Caki2 (cell line): Measurements from ENCODE around the gene SH3PXD2B. TPM values are rescaled to one million over a fixed set of nuclear protein-coding genes. Genes with fewer than 3 reads are reported as not detected.
"Not testable (repeated sequence)": the region's sequence is repeated elsewhere in the genome, so short reads cannot be mapped to it uniquely, and the experiment has no call there.

ENCODE experiments used
- DNase-seq: peaks from one replicate; pipeline ENCODE4 v3.0.0-alpha.2; 2015; ENCODE audit warnings: low read depth
- in situ Hi-C: cut with HindIII; loops from 2 replicates; pipeline ENCODE4 v1.10.0; 2016; ENCODE audit warnings: low sequenced_read_pairs, low pct_unique_long_range_greater_than_20kb, mixed read lengths
- total RNA-seq: library from RNA; depleted of rRNA; stranded (reverse); fragments of >200 nt; shearing (Covaris generic); gene quantifications from 2 replicates; pipeline ENCODE4 v1.2.3, GENCODE V29; 2014; ENCODE audit warnings: low replicate concordance

The SH3PXD2B gene
- total RNA-seq, 1 experiment from 2014 or later, result 25.2 TPM

GRCh38 chr5:172487671-172488070, 33.3 kb upstream of the SH3PXD2B start:
- no peak for DNase-seq
- in situ Hi-C loops, result no loop called here

DNA sequence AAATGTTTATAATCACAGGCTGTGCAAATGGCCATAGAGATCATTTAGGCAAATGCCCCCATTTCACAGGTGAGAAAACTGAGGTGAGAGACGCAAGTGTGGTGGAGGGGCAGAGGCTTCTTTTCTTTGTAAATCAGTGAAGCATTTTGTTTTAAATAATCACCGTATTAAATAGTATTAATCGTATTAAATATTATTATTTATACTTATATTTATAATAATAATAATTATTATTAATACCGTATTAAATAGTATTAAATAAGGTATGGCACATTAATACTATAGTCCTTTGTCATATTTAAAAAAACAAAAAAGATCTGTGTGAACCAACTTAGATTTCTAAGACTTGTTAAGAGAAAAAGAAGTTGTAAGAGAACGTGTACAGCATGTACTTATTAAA, 32.6 kb upstream of the SH3PXD2B start:
- no peak for DNase-seq
- in situ Hi-C loops, result no loop called here

GRCh38 chr5:172486451-172486850, 32.1 kb upstream of the SH3PXD2B start:
- DNase-seq, result no peak
- in situ Hi-C loops, result no loop called here

DNA sequence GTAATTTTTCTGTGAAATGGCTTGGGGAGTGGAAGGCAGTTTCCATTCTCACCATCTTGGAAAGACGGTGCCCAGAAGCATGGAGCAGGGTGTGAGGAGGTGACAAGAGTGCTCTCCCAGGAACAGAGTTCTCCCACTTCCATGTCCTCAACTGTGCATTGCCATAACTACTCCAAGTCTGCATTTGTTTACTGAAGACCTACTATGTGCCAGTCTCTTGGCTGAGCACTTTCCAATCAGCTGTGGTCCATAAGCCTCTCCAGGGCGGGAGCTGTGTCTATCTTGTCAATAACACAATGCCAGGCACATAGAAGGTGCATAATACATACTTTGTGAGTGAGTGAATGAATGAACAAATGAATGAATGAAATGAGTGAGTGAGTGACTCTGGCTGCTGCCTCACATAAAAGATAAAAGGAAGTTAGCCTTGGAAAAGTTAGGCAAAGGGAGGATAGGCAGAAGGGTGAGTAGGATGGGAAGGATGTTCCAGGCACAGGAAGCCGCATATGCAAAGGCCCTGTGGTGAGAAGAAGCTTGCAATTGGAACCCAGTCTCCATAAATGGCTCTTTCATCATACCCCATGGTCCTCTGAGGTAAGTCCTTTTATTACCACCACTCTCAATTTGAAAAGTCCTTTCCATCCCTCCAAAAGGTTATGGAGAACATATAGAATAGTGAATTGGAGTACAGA, 31.3 kb upstream of the SH3PXD2B start:
- DNase-seq, result no peak
- in situ Hi-C loops, result no loop called here

DNA sequence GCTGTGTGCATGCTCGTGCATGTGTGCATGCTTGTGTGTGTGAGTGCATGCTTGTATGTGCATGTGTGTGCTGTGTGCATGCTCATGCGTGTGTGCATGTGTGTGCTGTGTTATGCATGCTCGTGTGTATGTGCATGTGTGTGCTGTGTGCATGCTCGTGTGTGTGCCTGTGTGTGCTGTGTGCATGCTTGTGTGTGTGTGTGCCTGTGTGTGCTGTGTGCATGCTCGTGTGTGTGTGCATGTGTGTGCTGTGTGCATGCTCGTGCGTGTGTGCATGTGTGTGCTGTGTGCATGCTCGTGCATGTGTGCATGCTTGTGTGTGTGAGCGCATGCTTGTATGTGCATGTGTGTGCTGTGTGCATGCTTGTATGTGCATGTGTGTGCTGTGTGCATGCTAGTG, 30.3 kb upstream of the SH3PXD2B start:
- in situ Hi-C loops, result no loop called here
- DNase-seq, result no peak

DNA sequence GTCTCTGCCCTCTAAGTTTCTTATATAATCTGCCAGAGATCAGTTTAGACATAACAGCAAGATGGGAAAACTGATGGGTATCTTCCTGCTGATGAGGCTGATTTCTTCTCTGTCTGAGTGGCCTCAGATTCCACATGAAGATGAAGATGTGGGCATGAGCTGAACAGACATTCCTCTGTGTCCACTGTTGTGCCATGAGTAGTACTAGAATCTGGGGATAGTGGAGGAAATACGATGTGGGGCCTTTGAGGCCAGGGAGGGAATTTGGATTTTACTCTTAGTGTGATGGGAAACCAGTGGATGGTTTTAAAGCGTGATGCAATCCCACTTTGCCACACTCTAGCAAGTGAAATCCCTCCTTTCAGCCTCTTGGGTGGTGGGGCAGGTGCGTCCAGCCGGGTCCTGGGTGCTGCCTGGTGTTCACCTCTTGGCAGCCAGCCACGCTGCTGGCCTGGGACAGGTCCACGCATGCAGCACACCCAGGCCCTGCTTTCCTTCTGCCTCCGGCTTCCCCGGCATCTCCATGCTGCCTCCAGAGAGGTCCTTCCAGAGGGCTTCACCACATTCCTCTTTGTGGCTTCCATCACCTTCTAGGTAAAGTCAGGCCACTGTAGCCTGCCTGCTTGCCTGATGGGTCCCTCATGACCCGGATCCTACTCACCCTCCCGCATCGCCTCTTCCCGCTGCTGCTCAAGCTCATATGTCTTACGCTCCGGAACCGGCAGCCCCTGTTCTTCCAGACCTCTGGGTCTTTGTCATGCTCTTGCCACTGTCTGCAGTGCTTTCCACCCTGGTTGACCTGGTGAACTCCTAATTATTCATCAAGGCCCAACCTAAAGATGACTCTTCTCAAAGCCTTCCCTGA, 28.1 kb upstream of the SH3PXD2B start:
- in situ Hi-C loops, result no loop called here
- no peak for DNase-seq

GRCh38 chr5:172481011-172481800, 26.9 kb upstream of the SH3PXD2B start:
- no peak for DNase-seq
- in situ Hi-C loops, result no loop called here

DNA sequence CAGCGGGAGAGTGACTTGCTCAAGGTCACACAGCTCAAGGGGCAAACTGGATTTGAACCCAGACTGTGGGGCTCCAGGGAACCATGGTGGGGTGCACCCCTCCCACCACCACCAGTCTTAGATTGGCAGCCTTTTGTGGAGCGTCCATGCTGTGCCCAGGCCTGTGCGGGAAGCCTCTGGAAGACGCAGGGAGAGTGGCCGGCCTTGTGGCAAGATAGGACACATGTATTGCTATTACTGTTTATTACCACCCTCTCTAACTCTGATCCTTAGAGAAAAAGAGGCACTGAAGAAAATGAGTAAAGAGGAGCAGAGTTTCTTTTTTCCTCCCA, 25.4 kb upstream of the SH3PXD2B start:
- in situ Hi-C loops, result no loop called here
- no peak for DNase-seq

- in situ Hi-C loops, result no loop called here
- DNase-seq, result peak; percentile 81
Measured at GRCh38 chr5:172479034-172479783, 24.9 kb upstream of the SH3PXD2B start.

GRCh38 chr5:172478695-172479033, 24.3 kb upstream of the SH3PXD2B start:
- in situ Hi-C loops, DNase-seq: not testable (repeated sequence)

DNA sequence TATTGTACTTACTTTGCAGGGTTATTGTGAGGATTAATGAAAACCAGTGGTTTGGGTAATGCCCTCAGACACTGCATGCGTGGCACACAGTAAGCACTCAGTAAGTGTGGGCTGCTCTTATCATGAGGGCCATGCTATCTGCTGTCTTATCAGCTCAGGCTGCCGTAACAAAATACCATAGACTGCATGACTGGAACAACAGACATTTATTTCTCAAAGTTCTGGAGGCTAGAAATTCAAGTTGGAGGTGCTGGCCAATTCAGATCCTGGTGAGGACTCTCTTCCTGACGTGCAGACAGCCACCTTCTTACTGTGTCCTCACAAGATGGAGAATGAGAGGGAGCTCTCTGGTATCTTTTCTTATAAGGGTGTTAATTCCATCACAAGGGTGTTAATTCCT, 23.9 kb upstream of the SH3PXD2B start:
- in situ Hi-C loops, result no loop called here
- no peak for DNase-seq

DNA sequence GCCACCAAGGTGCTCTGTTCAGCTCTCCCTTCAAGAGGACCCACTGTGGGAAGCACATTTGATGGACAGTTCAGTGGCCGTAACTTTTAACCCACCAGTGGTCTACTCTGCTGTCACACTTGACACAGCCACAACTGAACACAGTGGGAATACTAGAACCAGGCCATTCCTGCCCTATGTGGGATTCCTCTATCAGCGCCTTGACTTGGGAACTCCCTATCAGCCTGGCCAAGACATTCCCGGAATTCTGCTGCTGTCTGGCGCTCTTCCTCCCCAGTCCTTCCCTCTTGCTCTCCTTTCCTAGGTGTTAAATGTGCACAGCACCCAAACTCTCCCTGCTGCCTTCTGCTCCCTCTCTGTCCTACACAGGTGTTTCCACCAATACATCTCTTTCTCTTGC, 23.1 kb upstream of the SH3PXD2B start:
- DNase-seq, result no peak
- in situ Hi-C loops, result no loop called here

DNA sequence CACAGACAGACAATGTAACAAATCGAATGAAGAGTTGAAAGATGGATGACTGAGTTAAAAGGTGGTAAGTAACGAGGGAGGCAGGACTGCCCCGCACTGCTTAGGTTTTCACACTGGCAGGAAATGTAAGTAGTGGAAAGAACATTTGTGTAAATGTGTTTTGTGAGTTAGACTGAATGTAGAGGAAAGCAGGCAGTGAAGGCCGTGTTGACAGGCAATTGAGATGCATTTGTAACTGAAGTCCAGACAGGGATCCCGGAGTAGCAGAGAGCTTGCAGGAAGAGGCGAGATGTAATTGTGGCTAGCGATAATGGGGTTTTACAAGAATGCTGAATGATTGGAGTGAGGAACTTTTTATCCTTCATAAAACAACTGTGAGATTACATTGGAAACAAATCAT, 20.0 kb upstream of the SH3PXD2B start:
- in situ Hi-C loops, result no loop called here
- DNase-seq, result no peak

DNA sequence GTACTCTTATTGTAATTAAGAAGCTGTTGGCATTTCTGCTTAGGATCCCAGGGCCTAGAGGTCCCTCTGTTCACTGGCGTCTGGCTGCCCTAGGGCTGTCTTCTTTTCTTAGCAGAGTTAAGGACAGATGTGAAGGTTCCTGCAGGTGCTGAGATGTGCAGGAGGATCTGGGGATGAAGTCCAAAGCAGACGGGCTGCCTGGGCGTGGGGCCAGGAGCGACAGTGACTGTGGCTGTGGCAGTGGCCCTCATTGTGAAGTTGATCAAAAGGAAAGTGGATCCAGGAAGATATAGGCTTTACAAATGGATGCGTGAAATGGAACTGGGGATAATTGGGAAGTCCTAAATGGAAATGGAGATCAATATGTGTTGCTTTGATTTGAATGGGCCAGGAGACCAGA, 19.1 kb upstream of the SH3PXD2B start:
- in situ Hi-C loops, result no loop called here
- no peak for DNase-seq

- in situ Hi-C loops, result no loop called here
- DNase-seq, result no peak
Measured at GRCh38 chr5:172469697-172470096, 15.4 kb upstream of the SH3PXD2B start.

- no peak for DNase-seq
- in situ Hi-C loops, result no loop called here
Measured at GRCh38 chr5:172466062-172466461, 11.7 kb upstream of the SH3PXD2B start.

GRCh38 chr5:172463031-172463430, 8.7 kb upstream of the SH3PXD2B start:
- no peak for DNase-seq
- in situ Hi-C loops, result no loop called here

GRCh38 chr5:172459783-172460165, 5.4 kb upstream of the SH3PXD2B start:
- in situ Hi-C loops, result no loop called here
- no peak for DNase-seq
